Glutamatergic neuron (in vitro differentiated cells): ENCODE data around the gene BMPR1B. TPM values are rescaled to one million over a fixed set of nuclear protein-coding genes. Genes with fewer than 3 reads are reported as not detected.

Experiments used
- DNase-seq: peaks from one replicate; pipeline ENCODE4 v3.0.0; 2022
- H3K27ac Mint-ChIP-seq: one replicate; pipeline ENCODE4 v1.8.0; 2020; ENCODE audit warnings: mild to moderate bottlenecking, mixed read lengths, inconsistent platforms; ENCODE audit not compliant: unreplicated experiment
- H3K27me3 Mint-ChIP-seq: one replicate; pipeline ENCODE4 v1.8.0; 2020; ENCODE audit warnings: mild to moderate bottlenecking, moderate library complexity, mixed read lengths, inconsistent platforms; ENCODE audit not compliant: unreplicated experiment
- H3K36me3 Mint-ChIP-seq: one replicate; pipeline ENCODE4 v1.8.0; 2020; ENCODE audit warnings: mild to moderate bottlenecking, mixed read lengths, inconsistent platforms; ENCODE audit not compliant: unreplicated experiment
- H3K4me1 Mint-ChIP-seq: one replicate; pipeline ENCODE4 v1.8.0; 2020; ENCODE audit warnings: mild to moderate bottlenecking, low read depth, mixed read lengths, inconsistent platforms; ENCODE audit not compliant: unreplicated experiment
- H3K4me3 Mint-ChIP-seq: one replicate; pipeline ENCODE4 v1.8.0; 2020; ENCODE audit warnings: mild to moderate bottlenecking, mixed read lengths, inconsistent platforms; ENCODE audit not compliant: unreplicated experiment
- H3K9me3 Mint-ChIP-seq: one replicate; pipeline ENCODE4 v1.8.0; 2020; ENCODE audit warnings: mild to moderate bottlenecking, moderate library complexity, mixed read lengths, inconsistent platforms; ENCODE audit not compliant: unreplicated experiment
- total RNA-seq: library from RNA; stranded (reverse); fragmentation: NEBNext Ultra II Directional; extraction: Animal tissue kit (Norgen Biotek cat#: 25700); gene quantifications from one replicate; pipeline ENCODE4 v1.2.1, GENCODE V29; 2021; ENCODE audit not compliant: unreplicated experiment
- TF ChIP-seq, protein P1 (sequence below): fragments of 200-600 bp; sonication (generic); IDR thresholded peaks from one replicate; pipeline ENCODE4 v1.5.0; 2021; ENCODE audit not compliant: partially characterized antibody, unreplicated experiment

BMPR1B gene
- total RNA-seq, 1 donor from 2014 or later: 2.4 TPM

DNA sequence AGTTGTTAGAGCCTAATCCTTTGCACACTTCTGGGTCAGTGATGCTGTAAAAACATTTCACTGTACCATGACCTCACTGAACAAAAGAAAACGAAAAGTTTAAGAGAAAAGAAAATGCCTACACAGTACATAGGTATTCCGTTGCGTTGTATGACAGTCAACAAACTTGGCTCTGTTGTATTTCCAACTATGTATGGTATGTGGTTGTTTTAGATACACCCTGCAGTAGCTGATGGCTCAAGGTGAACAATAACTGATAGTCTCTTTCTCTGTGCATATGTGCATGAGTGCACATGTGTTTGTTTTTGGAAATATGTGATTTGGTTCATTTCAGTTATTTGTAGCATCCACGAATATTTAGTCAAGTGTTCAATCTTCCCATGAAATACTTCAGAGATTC lies 176.0 kb downstream of the BMPR1B start:
- Mint-ChIP-seq H3K4me1 (peaks cover 7% of the 10 kb centered on the region), H3K36me3 (no peaks in the 10 kb centered on the region), H3K27me3 (no peaks in the 10 kb centered on the region), H3K9me3 (no peaks in the 10 kb centered on the region), H3K27ac (no peak overlapping the region), H3K4me3 (no peak overlapping the region)
- no peak for DNase-seq
- TF ChIP-seq, protein P1, sequence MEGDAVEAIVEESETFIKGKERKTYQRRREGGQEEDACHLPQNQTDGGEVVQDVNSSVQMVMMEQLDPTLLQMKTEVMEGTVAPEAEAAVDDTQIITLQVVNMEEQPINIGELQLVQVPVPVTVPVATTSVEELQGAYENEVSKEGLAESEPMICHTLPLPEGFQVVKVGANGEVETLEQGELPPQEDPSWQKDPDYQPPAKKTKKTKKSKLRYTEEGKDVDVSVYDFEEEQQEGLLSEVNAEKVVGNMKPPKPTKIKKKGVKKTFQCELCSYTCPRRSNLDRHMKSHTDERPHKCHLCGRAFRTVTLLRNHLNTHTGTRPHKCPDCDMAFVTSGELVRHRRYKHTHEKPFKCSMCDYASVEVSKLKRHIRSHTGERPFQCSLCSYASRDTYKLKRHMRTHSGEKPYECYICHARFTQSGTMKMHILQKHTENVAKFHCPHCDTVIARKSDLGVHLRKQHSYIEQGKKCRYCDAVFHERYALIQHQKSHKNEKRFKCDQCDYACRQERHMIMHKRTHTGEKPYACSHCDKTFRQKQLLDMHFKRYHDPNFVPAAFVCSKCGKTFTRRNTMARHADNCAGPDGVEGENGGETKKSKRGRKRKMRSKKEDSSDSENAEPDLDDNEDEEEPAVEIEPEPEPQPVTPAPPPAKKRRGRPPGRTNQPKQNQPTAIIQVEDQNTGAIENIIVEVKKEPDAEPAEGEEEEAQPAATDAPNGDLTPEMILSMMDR: no peak

DNA sequence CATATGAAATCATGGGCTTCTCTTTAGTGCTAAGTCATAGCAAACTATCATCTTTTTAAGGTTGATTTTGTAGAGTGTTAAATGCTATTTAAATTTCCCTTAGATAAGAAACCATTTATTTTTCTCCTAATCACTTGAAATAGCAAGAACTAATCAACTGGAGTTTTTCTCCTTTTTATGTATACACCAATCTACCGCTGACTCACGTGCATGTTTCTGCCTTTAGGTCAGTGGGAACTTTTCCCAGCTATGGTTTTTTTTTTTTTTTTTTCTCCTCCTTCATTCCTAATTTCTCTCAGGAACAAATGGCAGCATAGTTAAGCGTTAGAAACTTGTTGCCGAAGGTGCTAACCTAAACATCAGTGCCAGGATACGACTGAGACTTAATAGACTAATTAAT lies 176.4 kb downstream of the BMPR1B start:
- Mint-ChIP-seq H3K36me3 (no peaks in the 10 kb centered on the region), H3K4me3 (no peak overlapping the region)

DNA sequence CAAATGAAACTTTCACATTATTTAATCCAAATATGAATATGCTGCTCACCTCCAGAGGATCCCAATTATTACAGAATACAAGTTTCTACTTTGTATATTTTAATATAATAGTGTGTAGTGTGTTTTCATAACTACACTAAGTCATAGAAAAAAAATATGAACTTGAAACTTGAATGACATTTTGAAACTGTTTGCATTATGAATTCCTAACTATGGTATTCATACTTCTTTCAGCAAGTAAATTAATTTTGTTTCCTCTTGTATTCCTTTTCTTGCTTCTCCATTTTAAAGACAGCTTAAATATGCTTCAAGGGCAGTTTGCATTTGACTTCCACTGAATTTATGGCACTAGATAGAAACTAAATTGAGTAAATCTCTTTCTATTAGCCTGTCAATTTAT lies 177.1 kb downstream of the BMPR1B start:
- TF ChIP-seq, protein P1: no peak
- Mint-ChIP-seq H3K36me3 (no peaks in the 10 kb centered on the region), H3K27me3 (no peaks in the 10 kb centered on the region), H3K9me3 (no peaks in the 10 kb centered on the region), H3K4me1 (peaks cover 3% of the 10 kb centered on the region), H3K27ac (no peak overlapping the region), H3K4me3 (no peak overlapping the region)
- no peak for DNase-seq

More for the DNA sequence above, 176.4 kb downstream of the BMPR1B start:
- H3K9me3 Mint-ChIP-seq: no peaks in the 10 kb centered on the region
- no peak overlapping the region for H3K27ac Mint-ChIP-seq
- H3K27me3 Mint-ChIP-seq: no peaks in the 10 kb centered on the region
- TF ChIP-seq, protein P1: no peak
- no peak for DNase-seq
- peaks cover 7% of the 10 kb centered on the region for H3K4me1 Mint-ChIP-seq

DNA sequence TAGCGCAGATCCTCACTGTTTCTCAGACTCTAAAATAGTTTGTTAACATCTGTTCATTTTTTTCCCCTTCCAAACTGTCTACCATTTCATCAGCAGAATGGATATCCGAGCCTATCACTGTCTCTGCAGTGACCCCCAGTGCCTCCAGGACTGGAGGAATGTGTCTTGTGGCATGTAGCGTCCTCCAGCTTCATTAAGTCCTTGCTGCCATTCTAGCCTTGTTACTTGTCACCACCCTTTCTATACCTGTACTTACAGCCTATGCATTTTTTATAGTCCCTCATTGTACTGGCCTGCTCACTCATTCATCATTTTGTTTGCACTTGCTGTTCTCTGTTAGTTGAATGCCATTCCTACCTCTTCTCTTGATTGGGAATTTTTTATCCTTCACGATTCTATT lies 179.1 kb downstream of the BMPR1B start:
- no peak for DNase-seq
- no peak overlapping the region for H3K4me3 Mint-ChIP-seq
- no peaks in the 10 kb centered on the region for H3K9me3 Mint-ChIP-seq
- TF ChIP-seq, protein P1: no peak
- no peak overlapping the region for H3K27ac Mint-ChIP-seq
- H3K27me3 Mint-ChIP-seq: no peaks in the 10 kb centered on the region
- H3K4me1 Mint-ChIP-seq: no peaks in the 10 kb centered on the region
- H3K36me3 Mint-ChIP-seq: no peaks in the 10 kb centered on the region

DNA sequence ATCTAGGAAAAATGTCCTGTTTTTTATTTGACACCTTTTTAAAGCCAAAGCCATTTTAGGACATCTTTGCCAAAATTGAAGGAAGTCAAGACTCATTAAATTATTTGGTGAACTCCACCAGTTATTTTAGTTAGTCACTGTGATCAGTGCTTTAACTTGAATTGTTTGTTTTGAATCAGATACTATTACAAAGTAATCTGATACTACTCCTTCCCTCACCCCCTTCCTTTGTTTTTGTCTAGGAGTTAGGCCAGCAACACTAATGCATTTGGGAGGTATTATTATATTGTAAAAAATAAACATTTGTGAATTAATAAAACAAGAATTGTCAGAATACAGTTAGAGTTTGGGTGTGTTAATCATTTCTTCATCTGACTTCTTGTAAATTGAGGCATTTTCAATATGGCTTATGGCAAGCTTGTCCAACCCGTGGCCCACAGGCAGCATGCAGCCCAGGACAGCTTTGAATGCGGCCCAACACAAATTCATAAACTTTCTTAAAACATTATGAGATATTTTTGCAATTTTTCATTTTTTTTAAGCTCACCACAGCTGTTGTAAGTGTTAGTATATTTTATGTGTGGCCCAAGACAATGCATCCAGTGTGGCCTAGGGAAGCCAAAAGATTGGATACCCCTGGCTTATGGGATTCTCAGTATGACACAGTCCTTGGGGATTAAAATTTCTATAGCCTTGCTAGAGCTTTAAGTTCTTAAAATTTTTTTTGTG lies 182.2 kb downstream of the BMPR1B start:
- no peaks in the 10 kb centered on the region for H3K36me3 Mint-ChIP-seq
- H3K4me3 Mint-ChIP-seq: no peak overlapping the region
- H3K4me1 Mint-ChIP-seq: peaks cover 5% of the 10 kb centered on the region
- DNase-seq: no peak
- H3K27ac Mint-ChIP-seq: no peak overlapping the region
- H3K27me3 Mint-ChIP-seq: no peaks in the 10 kb centered on the region
- TF ChIP-seq, protein P1: no peak
- H3K9me3 Mint-ChIP-seq: no peaks in the 10 kb centered on the region
